CD4-positive, alpha-beta T cell treated with Interleukin-15 for 1 hour (primary cell): Measurements from ENCODE around the gene STS.
"Not testable (repeated sequence)": the region's sequence is repeated elsewhere in the genome, so short reads cannot be mapped to it uniquely, and the experiment has no call there.

Source experiments
- DNase-seq: peaks from one replicate; pipeline ENCODE4 v3.0.0-alpha.2; 2020

The STS gene

GRCh38 chrX:7143941-7144525 is 3.5 kb upstream of the STS start:
- no peak for DNase-seq

GRCh38 chrX:7145454-7145853 is 2.1 kb upstream of the STS start:
- DNase-seq, result no peak

GRCh38 chrX:7146020-7146702 is 1.4 kb upstream of the STS start:
- no peak for DNase-seq

- no peak for DNase-seq
These were observed 654 bp upstream of the STS start for GRCh38 chrX:7146703-7147412.

GRCh38 chrX:7147978-7148854 is 704 bp downstream of the STS start, which contains the start of gene PUDP:
Gene PUDP, minus strand, starts transcription at chrX:7148153. Its CDS starts 40 bp downstream, at chrX:7148113.
- peak; percentile 93 for DNase-seq

- no peak for DNase-seq
These were observed 1.9 kb downstream of the STS start for GRCh38 chrX:7149411-7149810.

- DNase-seq, result no peak
These were observed 5.7 kb downstream of the STS start for GRCh38 chrX:7153231-7153630.

GRCh38 chrX:7154041-7154597 is 6.6 kb downstream of the STS start:
- no peak for DNase-seq

GRCh38 chrX:7155163-7155562 is 7.7 kb downstream of the STS start:
- no peak for DNase-seq

- no peak for DNase-seq
These were observed 9.4 kb downstream of the STS start for GRCh38 chrX:7156879-7157278.

GRCh38 chrX:7158468-7158990 is 11.0 kb downstream of the STS start:
- DNase-seq, result no peak

GRCh38 chrX:7159149-7159861 is 11.8 kb downstream of the STS start:
- DNase-seq, result no peak

GRCh38 chrX:7163146-7163677 is 15.7 kb downstream of the STS start:
- no peak for DNase-seq

- no peak for DNase-seq
These were observed 16.7 kb downstream of the STS start for GRCh38 chrX:7164174-7164573.

- no peak for DNase-seq
These were observed 20.9 kb downstream of the STS start for GRCh38 chrX:7168371-7168770.

GRCh38 chrX:7169627-7170026 is 22.1 kb downstream of the STS start:
- DNase-seq, result no peak

- DNase-seq, result peak; percentile 23
These were observed 23.4 kb downstream of the STS start for GRCh38 chrX:7170898-7171297.

- DNase-seq, result not testable (repeated sequence)
These were observed 31.3 kb downstream of the STS start for GRCh38 chrX:7178859-7179258.

- DNase-seq, result no peak
These were observed 31.9 kb downstream of the STS start for GRCh38 chrX:7179446-7179845.

GRCh38 chrX:7184816-7185215 is 37.3 kb downstream of the STS start:
- no peak for DNase-seq

GRCh38 chrX:7188672-7189071 is 41.2 kb downstream of the STS start:
- DNase-seq, result no peak

GRCh38 chrX:7190157-7190556 is 42.6 kb downstream of the STS start:
- no peak for DNase-seq
